ENCODE measurements around the gene LYPD6B.

LYPD6B gene

GRCh38 chr2:149080099-149080498 is 41.6 kb downstream of the LYPD6B start:
- no peak for DNase-seq

GRCh38 chr2:149080971-149081370 is 42.5 kb downstream of the LYPD6B start:
- DNase-seq = no peak

- no peak for DNase-seq
Measured at GRCh38 chr2:149082079-149082478, 43.6 kb downstream of the LYPD6B start.

GRCh38 chr2:149082735-149083134 is 44.2 kb downstream of the LYPD6B start:
- DNase-seq = no peak

- no peak for DNase-seq
Measured at GRCh38 chr2:149084924-149085795, 46.7 kb downstream of the LYPD6B start.

- no peak for DNase-seq
Measured at GRCh38 chr2:149087751-149088150, 49.3 kb downstream of the LYPD6B start.

GRCh38 chr2:149089068-149089467 is 50.6 kb downstream of the LYPD6B start:
- no peak for DNase-seq

GRCh38 chr2:149090706-149091105 is 52.2 kb downstream of the LYPD6B start:
- DNase-seq = no peak

- DNase-seq = no peak
Measured at GRCh38 chr2:149093579-149093978, 55.1 kb downstream of the LYPD6B start.

GRCh38 chr2:149094217-149095015 is 55.9 kb downstream of the LYPD6B start:
- DNase-seq = no peak

- DNase-seq = no peak
Measured at GRCh38 chr2:149098701-149099100, 60.2 kb downstream of the LYPD6B start.

GRCh38 chr2:149099298-149099697 is 60.8 kb downstream of the LYPD6B start:
- no peak for DNase-seq

- no peak for DNase-seq
Measured at GRCh38 chr2:149100739-149101699, 62.5 kb downstream of the LYPD6B start.

- DNase-seq = no peak
Measured at GRCh38 chr2:149101818-149102217, 63.3 kb downstream of the LYPD6B start.

GRCh38 chr2:149103081-149103620 is 64.7 kb downstream of the LYPD6B start:
- no peak for DNase-seq

- DNase-seq = no peak
Measured at GRCh38 chr2:149104221-149104620, 65.7 kb downstream of the LYPD6B start.

- no peak for DNase-seq
Measured at GRCh38 chr2:149112068-149112467, 73.6 kb downstream of the LYPD6B start.

- DNase-seq = no peak
Measured at GRCh38 chr2:149112713-149113112, 74.2 kb downstream of the LYPD6B start.

GRCh38 chr2:149115781-149116180 is 77.3 kb downstream of the LYPD6B start:
- no peak for DNase-seq

- DNase-seq = no peak
Measured at GRCh38 chr2:149119368-149119767, 80.9 kb downstream of the LYPD6B start.

- DNase-seq = no peak
Measured at GRCh38 chr2:149122516-149122915, 84.0 kb downstream of the LYPD6B start.

- DNase-seq = no peak
Measured at GRCh38 chr2:149125031-149125725, 86.7 kb downstream of the LYPD6B start.
